ENCODE data around the gene HAPLN3.

HAPLN3 gene

GRCh38 chr15:88860212-88860611 is 35.1 kb downstream of the HAPLN3 start:
- no peak for DNase-seq (ENCODE audit: low read depth)

DNA sequence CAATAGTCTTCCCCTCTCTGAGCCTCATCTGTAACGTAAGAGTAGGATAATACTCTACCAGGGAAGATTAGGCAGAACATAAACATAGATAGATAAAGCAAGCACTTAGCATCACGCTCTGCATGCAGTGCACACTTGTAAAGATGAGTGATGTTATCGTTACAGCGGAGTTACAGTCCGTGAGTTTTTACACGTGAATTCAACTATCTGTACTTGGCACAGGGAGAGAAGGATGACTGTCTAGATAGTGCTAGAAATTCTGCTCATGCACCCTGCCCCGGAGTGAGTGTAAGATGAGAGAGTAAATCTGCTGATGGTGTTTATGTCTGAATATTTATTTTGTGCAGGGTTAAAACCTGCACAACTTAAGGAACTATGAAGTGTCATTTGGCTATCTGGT is 35.8 kb downstream of the HAPLN3 start:
- DNase-seq (ENCODE audit: low read depth) = no peak

- DNase-seq (ENCODE audit: low read depth) = no peak
Observed at GRCh38 chr15:88858934-88859333, 36.4 kb downstream of the HAPLN3 start.

DNA sequence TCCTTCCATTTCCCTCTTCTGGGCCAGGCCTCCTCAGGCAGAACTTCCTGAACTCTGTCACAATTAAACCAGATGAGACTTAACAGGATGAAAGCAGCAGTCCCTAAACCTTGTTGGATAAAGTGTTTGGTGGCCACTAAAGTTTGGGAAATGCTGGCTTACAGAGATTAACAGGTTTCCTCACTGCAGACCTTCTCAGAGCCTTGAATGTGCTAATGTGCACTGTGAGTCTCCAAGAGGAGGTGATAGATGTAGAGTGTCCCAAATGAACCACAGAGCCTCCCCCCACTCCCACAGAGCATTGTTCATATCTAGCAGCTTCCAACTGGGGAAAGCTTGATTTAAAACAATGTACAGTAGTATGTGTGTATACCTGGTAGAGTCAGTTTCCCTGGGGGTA is 42.9 kb downstream of the HAPLN3 start:
- no peak for DNase-seq (ENCODE audit: low read depth)

GRCh38 chr15:88849376-88850072 is 45.8 kb downstream of the HAPLN3 start:
- DNase-seq (ENCODE audit: low read depth) = no peak

GRCh38 chr15:88848203-88848602 is 47.1 kb downstream of the HAPLN3 start:
- DNase-seq (ENCODE audit: low read depth) = no peak

GRCh38 chr15:88847144-88847543 is 48.2 kb downstream of the HAPLN3 start:
- no peak for DNase-seq (ENCODE audit: low read depth)

- no peak for DNase-seq (ENCODE audit: low read depth)
Observed at GRCh38 chr15:88845616-88846015, 49.7 kb downstream of the HAPLN3 start.

- no peak for DNase-seq (ENCODE audit: low read depth)
Observed at GRCh38 chr15:88844749-88845386, 50.5 kb downstream of the HAPLN3 start.

- DNase-seq (ENCODE audit: low read depth) = no peak
Observed at GRCh38 chr15:88843334-88843733, 52.0 kb downstream of the HAPLN3 start.

- DNase-seq (ENCODE audit: low read depth) = no peak
Observed at GRCh38 chr15:88842156-88842555, 53.2 kb downstream of the HAPLN3 start.

GRCh38 chr15:88841236-88841635 is 54.1 kb downstream of the HAPLN3 start:
- DNase-seq (ENCODE audit: low read depth) = no peak

DNA sequence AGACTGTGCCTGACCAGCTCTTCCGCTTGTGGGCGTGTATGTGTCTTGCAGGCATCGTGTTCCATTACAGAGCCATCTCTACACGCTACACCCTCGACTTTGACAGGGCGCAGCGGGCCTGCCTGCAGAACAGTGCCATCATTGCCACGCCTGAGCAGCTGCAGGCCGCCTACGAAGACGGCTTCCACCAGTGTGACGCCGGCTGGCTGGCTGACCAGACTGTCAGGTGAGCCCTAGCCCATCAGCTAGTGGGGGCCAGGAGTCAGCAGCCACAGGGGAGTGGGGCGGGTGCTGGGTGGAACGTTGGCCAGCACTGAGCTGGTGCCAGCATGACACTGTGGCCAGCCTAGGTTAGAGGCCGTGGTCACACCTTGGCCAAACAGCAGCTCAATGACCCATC is 55.4 kb downstream of the HAPLN3 start:
- no peak for DNase-seq (ENCODE audit: low read depth)

- DNase-seq (ENCODE audit: low read depth) = no peak
Observed at GRCh38 chr15:88839146-88839545, 56.2 kb downstream of the HAPLN3 start.

- no peak for DNase-seq (ENCODE audit: low read depth)
Observed at GRCh38 chr15:88838667-88839066, 56.7 kb downstream of the HAPLN3 start.

DNA sequence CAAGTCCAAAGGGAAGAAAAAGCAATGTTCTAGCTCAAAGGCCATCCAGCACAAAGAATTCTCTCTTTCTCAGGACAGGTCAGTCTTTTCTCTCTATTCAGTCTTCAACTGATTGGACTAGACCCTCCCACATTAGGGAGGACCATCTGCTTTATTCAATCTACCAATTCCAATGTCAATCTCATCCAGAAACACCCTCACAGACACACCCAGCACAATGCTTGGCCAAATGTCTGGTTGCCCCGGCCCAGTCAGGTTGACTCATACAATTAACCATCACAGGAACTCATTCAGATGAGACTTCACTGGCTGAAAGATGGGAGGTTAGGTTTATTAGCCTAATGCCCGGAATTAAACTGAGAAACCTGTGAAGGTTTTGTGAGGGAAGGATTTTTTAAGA is 59.7 kb downstream of the HAPLN3 start:
- no peak for DNase-seq (ENCODE audit: low read depth)

DNA sequence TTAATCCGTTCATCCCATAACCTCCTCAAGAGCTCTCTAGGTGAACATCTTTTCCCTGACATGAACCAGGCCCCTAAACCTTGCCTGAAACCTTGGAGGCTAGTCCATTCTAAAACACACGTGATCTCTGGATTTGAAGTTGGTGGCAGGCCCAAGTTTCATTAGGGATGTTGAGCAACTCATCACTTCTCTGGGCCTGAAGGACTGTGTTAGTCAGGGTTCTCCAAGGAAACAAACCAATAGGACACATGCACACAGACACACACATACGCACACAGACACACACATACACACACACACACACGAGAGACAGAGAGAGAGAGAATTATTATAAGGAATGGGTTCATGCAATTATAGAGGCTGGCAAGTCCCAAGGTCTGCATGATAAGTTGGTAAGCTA is 60.2 kb downstream of the HAPLN3 start:
- no peak for DNase-seq (ENCODE audit: low read depth)

DNA sequence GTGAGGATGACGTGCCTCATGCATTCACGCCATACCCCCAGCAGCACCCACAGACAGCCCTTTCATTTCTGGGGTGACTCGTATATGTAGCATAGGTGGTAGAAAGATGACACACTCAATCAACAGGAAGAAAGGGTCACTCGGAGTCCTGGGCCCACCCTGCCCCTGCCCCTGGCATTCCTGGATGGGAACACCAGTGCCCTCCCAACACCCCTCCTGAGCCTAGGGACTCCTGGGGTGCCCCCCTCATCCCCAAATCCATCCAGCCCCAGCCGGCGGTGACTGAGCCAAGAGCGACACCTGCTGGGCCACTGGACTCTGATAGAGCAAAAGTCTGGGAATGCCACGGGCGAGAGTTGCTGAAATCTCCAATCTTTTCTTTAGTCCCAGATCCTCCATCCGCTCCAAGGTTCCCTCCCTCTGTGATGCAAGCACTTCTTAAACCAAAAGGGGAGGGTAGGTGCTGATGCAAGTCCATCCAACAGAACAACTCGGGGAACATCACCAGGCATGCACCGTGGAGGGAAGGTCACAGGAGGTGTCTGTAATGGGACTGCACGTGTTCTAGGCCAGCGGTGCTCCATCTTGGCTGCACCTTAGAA is 61.0 kb downstream of the HAPLN3 start:
- DNase-seq (ENCODE audit: low read depth) = no peak

DNA sequence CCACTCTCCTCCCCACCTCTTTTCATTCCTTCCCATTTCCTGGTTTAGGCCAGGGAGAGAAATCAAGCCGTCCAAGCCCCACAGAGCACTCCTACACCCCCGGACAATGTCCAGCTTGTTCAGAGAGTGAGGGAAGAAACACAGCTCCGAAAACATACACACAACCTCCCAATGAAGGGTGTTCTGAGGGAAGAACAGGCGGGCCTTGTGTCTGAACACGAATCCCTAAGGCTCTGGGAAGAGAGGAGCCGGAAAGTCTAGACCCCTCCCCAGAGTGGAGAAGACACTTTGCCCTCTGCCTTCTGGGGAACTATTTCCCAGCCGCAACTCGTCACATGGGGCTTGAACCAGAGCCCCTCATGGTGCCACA is 61.6 kb downstream of the HAPLN3 start:
- no peak for DNase-seq (ENCODE audit: low read depth)

GRCh38 chr15:88832820-88833730 is 62.3 kb downstream of the HAPLN3 start:
- no peak for DNase-seq (ENCODE audit: low read depth)

DNA sequence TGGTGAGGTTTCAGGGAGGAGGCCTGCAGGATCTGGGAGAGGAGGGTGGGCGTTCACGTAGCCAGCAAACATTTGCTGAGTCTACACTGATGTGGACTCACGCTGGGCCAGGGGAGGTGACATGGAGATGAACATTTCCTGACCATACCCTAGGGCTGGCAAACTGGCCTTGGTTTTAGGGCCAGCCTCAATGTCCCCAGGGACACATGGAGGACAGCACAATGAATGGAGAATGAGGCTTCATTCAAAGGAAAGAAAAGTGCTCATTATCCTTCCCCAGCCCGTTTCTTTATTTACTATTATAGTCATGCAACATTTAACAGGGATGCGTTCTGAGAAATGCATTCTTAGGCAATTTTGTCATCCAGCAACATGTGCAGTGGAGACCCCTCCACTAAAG is 65.3 kb downstream of the HAPLN3 start:
- no peak for DNase-seq (ENCODE audit: low read depth)

DNA sequence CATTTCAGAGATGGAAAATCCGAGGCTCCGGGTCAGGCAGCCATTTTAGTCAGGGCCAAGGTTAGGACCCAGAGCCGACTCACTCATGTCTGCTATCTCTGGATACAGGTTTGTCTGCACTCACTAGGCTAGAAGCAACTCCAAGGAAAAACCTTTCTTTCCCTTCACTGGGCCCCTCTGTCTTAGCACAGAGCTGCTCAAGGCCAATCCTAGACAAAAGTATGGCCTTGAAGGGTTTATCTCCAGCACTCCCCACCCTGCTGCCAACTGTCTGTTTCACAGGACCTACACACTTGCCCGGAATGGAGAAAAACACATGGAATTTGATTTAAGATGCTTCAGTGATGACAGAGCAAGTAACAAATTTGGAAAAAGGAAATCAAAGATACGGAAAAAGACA is 66.6 kb downstream of the HAPLN3 start:
- no peak for DNase-seq (ENCODE audit: low read depth)
